SIG-M5 treated with dmso at 0.1 percent for 504 hours (cell line): ENCODE data around the gene KLF13.

Source experiments
- DNase-seq: peaks from one replicate; lab custom pipeline; 2025; ENCODE audit not compliant: unreplicated experiment; lab: John Stamatoyannopoulos, UW

KLF13 gene

GRCh38 chr15:31326156-31326874 is at the start of gene KLF13:
Gene KLF13, plus strand, starts transcription at chr15:31326835. Its CDS starts 378 bp downstream, at chr15:31327213.
- peak; percentile 87 for DNase-seq

GRCh38 chr15:31277335-31278060 is 49.1 kb upstream of the KLF13 start:
- no peak for DNase-seq

DNA sequence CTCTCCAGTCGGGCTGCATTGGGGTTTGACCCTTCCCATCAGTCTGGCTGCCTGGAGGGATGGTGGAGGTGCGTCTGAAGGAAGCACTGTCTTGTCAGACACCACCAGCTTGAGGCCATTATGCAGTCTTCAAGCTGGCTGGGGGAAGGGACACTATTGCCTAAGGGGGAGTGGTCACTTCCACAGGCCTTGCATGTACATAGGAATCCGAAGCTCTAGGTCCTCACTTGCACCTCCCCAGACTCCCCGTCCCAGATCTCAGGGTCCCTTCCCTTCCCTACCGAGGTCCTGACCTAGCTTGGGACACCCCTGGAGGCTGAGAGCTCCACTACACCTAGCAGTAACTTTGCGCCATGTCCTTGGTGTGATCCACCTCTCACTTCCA is 48.6 kb upstream of the KLF13 start:
- DNase-seq = no peak

- no peak for DNase-seq
Observed at GRCh38 chr15:31278544-31279220, 48.0 kb upstream of the KLF13 start.

GRCh38 chr15:31279221-31280045 is 47.2 kb upstream of the KLF13 start:
- no peak for DNase-seq

GRCh38 chr15:31280046-31280830 is 46.4 kb upstream of the KLF13 start:
- no peak for DNase-seq

DNA sequence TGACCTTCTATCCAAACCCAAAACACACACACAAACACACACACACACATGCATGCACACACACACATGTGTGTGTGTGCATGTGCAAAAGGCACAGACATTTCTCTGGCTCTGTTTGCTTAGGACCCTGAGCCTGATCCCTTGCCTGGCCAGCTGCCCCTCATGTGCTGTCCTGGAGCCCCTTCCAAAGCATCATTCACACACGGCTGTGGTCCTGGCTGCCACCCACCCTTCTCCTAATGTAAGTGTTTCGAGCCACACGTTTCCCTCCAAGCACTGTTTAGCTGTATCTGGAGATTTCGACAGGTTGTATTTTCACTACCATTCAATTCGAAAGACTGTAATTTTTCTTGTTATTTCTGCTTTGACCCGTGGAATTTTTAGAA is 45.8 kb upstream of the KLF13 start:
- no peak for DNase-seq

DNA sequence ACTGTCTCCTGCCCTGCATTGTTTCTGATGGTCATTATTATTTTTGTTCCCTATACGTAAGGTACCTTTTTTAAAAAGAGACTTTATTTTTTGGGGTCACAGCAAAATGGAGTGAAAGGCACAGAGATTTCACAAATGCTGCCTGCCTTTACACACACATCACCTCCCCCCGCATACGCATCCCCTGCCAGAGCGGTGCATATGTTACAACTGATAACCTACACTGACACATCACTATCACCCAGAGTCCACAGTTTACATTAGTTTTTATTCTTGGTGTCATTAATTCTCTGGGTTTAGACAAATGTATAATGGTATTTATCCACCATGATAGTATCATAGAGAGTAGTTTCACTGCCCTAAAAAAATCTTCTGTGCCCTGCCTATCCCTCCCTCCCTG is 43.6 kb upstream of the KLF13 start:
- DNase-seq = no peak

GRCh38 chr15:31285772-31286261 is 40.8 kb upstream of the KLF13 start:
- no peak for DNase-seq

DNA sequence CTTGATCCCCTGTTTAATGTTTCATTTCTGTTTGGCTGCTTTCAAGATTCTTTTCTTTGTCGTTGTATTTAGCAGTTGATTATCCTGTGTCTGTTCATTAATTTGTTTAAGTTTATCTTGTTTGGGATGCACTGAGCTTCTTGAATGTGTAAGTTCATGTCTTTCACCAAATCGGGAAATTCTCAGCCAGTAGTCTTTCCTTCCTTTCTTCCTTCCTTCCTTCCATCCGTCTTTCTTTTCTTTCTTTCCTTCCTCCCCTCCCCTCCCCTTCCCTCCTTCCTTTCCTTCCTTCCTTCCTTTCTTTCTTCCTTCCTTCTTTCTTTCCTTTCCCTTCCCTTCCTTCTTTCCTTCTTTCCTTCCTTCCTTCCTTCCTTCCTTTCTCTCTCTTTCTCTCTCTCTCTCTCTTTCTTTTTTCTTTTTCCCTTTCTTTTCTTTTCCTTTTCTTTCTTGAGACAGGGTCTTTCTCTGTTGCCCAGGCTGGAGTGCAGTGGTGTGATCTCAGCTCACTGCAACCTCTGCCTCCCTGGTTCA is 35.5 kb upstream of the KLF13 start:
- DNase-seq = no peak

- DNase-seq = no peak
Observed at GRCh38 chr15:31292391-31293015, 34.1 kb upstream of the KLF13 start.

DNA sequence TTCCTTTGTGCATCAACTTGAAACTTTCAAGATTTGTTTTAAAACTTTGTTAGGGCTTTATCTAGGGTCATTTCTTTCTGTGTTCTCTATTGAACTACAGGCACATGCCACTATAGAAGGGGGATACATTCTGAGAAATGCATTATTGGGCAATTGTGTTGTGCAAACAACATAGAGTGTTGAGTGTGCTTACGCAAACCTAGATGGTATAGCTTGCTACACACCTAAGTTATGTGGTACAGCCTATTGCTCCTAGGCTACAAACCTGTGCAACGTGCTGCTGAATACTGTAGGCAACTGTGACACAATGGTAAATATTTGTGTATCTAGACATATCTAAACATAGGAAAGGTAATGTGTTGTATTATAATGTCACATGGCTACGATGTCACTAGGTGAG is 33.0 kb upstream of the KLF13 start:
- DNase-seq = peak; percentile 54

GRCh38 chr15:31294067-31294466 is 32.6 kb upstream of the KLF13 start:
- DNase-seq = no peak

DNA sequence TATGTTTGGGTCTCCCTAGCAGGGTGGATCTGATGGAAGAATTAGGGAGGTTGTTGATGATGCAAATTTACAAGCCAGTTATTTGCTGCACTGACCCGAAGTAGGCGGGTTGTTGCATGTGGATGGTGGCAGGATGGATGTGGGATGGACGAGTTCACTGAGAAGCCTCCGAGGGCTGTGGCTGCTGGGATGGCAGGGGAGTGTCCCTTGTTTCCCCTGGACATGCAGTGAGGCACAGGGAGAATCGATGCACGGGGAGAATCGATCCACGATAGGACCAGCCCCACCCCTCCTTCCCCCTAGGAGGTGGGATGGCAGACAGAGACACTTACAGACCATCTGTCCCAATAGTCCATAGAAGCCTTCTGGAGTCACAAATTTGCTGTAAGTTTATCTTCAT is 31.0 kb upstream of the KLF13 start:
- DNase-seq = no peak

DNA sequence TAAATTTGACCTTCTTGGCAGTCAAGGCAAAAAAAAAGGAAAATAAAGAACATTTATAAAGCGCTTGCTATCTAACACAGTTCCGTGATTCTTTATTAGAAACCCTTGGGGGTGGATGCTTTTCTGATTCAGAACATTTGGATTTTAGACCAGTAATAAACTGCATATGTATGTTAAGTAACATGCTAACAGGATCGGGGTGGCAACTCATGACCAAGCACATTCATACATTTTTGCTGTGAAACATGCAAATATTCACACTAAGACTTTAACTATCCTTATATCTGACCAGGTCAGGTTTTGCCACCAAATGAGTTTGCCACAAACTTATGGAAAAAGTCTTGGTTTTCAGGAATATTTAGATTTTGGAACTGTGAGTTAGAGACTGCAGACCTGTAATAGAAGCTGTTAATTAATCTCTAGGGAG is 30.4 kb upstream of the KLF13 start:
- DNase-seq = no peak

GRCh38 chr15:31296646-31297574 is 29.7 kb upstream of the KLF13 start:
- DNase-seq = no peak

- DNase-seq = no peak
Observed at GRCh38 chr15:31297575-31298456, 28.8 kb upstream of the KLF13 start.
